ENCODE results near the gene GRM4.
"Not testable (repeated sequence)": the region's sequence is repeated elsewhere in the genome, so short reads cannot be mapped to it uniquely, and the experiment has no call there.

GRM4 gene

GRCh38 chr6:34022873-34023255, 123.0 kb downstream of the GRM4 start:
- DNase-seq (ENCODE audit: low read depth in 2 of 2) = no peak

GRCh38 chr6:34022250-34022872, 123.5 kb downstream of the GRM4 start:
- no peak for DNase-seq (ENCODE audit: low read depth in 2 of 2)

GRCh38 chr6:34021554-34022190, 124.2 kb downstream of the GRM4 start:
- DNase-seq (ENCODE audit: low read depth in 2 of 2) = no peak

- no peak for DNase-seq (ENCODE audit: low read depth in 2 of 2)
Observed at GRCh38 chr6:34020807-34021553, 124.9 kb downstream of the GRM4 start.

- no peak for DNase-seq (ENCODE audit: low read depth in 2 of 2)
Observed at GRCh38 chr6:34020278-34020677, 125.6 kb downstream of the GRM4 start.

GRCh38 chr6:34018961-34019606, 126.8 kb downstream of the GRM4 start:
- DNase-seq (ENCODE audit: low read depth in 2 of 2) = no peak

- DNase-seq (ENCODE audit: low read depth in 2 of 2) = no peak
Observed at GRCh38 chr6:34018026-34018425, 127.9 kb downstream of the GRM4 start.

- DNase-seq (ENCODE audit: low read depth in 2 of 2) = no peak
Observed at GRCh38 chr6:34017106-34017805, 128.6 kb downstream of the GRM4 start.

- not testable (repeated sequence) for DNase-seq (ENCODE audit: low read depth in 2 of 2)
Observed at GRCh38 chr6:34016573-34016972, 129.3 kb downstream of the GRM4 start.

GRCh38 chr6:34015586-34015985, 130.3 kb downstream of the GRM4 start:
- no peak for DNase-seq (ENCODE audit: low read depth in 2 of 2)

- no peak for DNase-seq (ENCODE audit: low read depth in 2 of 2)
Observed at GRCh38 chr6:34011264-34011663, 134.6 kb downstream of the GRM4 start.

- no peak for DNase-seq (ENCODE audit: low read depth in 2 of 2)
Observed at GRCh38 chr6:34005901-34006531, 139.9 kb downstream of the GRM4 start.

- no peak for DNase-seq (ENCODE audit: low read depth in 2 of 2)
Observed at GRCh38 chr6:34004706-34005105, 141.2 kb downstream of the GRM4 start.

GRCh38 chr6:34003962-34004361, 141.9 kb downstream of the GRM4 start:
- DNase-seq (ENCODE audit: low read depth in 2 of 2) = no peak

GRCh38 chr6:34001706-34002621, 143.9 kb downstream of the GRM4 start:
- DNase-seq (ENCODE audit: low read depth in 2 of 2) = no peak

- no peak for DNase-seq (ENCODE audit: low read depth in 2 of 2)
Observed at GRCh38 chr6:34000281-34000680, 145.6 kb downstream of the GRM4 start.

- no peak for DNase-seq (ENCODE audit: low read depth in 2 of 2)
Observed at GRCh38 chr6:33999567-33999966, 146.3 kb downstream of the GRM4 start.

- no peak for DNase-seq (ENCODE audit: low read depth in 2 of 2)
Observed at GRCh38 chr6:33998660-33999059, 147.2 kb downstream of the GRM4 start.

GRCh38 chr6:33997265-33997664, 148.6 kb downstream of the GRM4 start:
- no peak for DNase-seq (ENCODE audit: low read depth in 2 of 2)

- DNase-seq (ENCODE audit: low read depth in 2 of 2) = no peak
Observed at GRCh38 chr6:33996120-33996475, 149.8 kb downstream of the GRM4 start.
